ENCODE results near the gene ATF6B. TPM values are rescaled to one million over a fixed set of nuclear protein-coding genes. Genes with fewer than 3 reads are reported as not detected.

ATF6B gene
- total RNA-seq, 4 donors from 2014 or later, result 41.5 to 63.5 (median 57.3) TPM

Small RNA genes lying within 50 kb of the gene (microRNA-seq; reads per million reads assigned to microRNA genes)
- gene MIR6721, result 2.2 reads per million

Small RNA genes lying within 50 kb of the gene (small RNA-seq; reads per million reads assigned to genes)
- 0.28 reads per million for gene RNA5SP206

Other genes with a start within 250 kb of the ATF6B start
- gene SLC44A4, start 249.2 kb downstream of the ATF6B start, total RNA-seq, result 10 to 100 TPM in 2 of 4 donors, 1 to 10 TPM in 2; 1.6 to 16.2 (median 7.7) TPM
- gene EHMT2, start 230.5 kb downstream of the ATF6B start, total RNA-seq, result 10 to 100 TPM; 26.9 to 47.7 (median 38.7) TPM
- 1 to 10 TPM in 3 of 4 donors, under 1 TPM in 1; 0.94 to 2.9 (median 1.5) TPM for gene ZBTB12, start 226.2 kb downstream of the ATF6B start, total RNA-seq
- gene C2, start 200.5 kb downstream of the ATF6B start, total RNA-seq, result 1 to 10 TPM; 2.5 to 6.2 (median 4.4) TPM
- gene CFB, start 182.2 kb downstream of the ATF6B start, total RNA-seq, result 10 to 100 TPM; 10.5 to 36.7 (median 16.4) TPM
- gene NELFE, start 169.3 kb downstream of the ATF6B start, total RNA-seq, result 100 to 1,000 TPM in 3 of 4 donors, 10 to 100 TPM in 1; 83.2 to 114 (median 106) TPM
- 10 to 100 TPM; 35.1 to 47.1 (median 39.4) TPM for gene SKIC2, start 169.1 kb downstream of the ATF6B start, total RNA-seq
- 10 to 100 TPM; 21.3 to 36.4 (median 33.9) TPM for gene DXO, start 156.1 kb downstream of the ATF6B start, total RNA-seq
- 100 to 1,000 TPM; 181 to 401 (median 227) TPM for gene C4A, start 146.2 kb downstream of the ATF6B start, total RNA-seq
- 100 to 1,000 TPM; 233 to 370 (median 285) TPM for gene C4B, start 113.5 kb downstream of the ATF6B start, total RNA-seq
- 1 to 10 TPM in 1 of 4 donors, under 1 TPM in 2, not detected in 1; 0.24 to 1.7 (median 0.33) TPM for gene CYP21A2, start 89.8 kb downstream of the ATF6B start, total RNA-seq
- 100 to 1,000 TPM in 2 of 4 donors, 10 to 100 TPM in 2; 42.2 to 112 (median 80.9) TPM for gene TNXB, start 18.9 kb downstream of the ATF6B start, total RNA-seq
- gene FKBPL, start 2.0 kb upstream of the ATF6B start, total RNA-seq, result 10 to 100 TPM in 1 of 4 donors, 1 to 10 TPM in 3; 3.6 to 11.8 (median 6.8) TPM
- under 1 TPM in 3 of 4 donors, not detected in 1; 0.49 to 0.81 (median 0.67) TPM for gene PRRT1, start 23.7 kb upstream of the ATF6B start, total RNA-seq
- 10 to 100 TPM; 13.0 to 26.1 (median 24.1) TPM for gene PPT2, start 25.9 kb upstream of the ATF6B start, total RNA-seq
- 1 to 10 TPM; 2.3 to 9.8 (median 6.5) TPM for gene EGFL8, start 36.3 kb upstream of the ATF6B start, total RNA-seq
- gene AGPAT1, start 47.8 kb upstream of the ATF6B start, total RNA-seq, result 10 to 100 TPM; 48.6 to 69.2 (median 54.8) TPM
- gene RNF5, start 50.2 kb upstream of the ATF6B start, total RNA-seq, result 100 to 1,000 TPM in 3 of 4 donors, 10 to 100 TPM in 1; 64.0 to 114 (median 107) TPM
- 10 to 100 TPM; 10.3 to 70.6 (median 36.8) TPM for gene AGER, start 56.0 kb upstream of the ATF6B start, total RNA-seq
- gene PBX2, start 62.0 kb upstream of the ATF6B start, total RNA-seq, result 10 to 100 TPM; 66.0 to 93.4 (median 74.2) TPM
- gene GPSM3, start 64.4 kb upstream of the ATF6B start, total RNA-seq, result 1 to 10 TPM; 4.2 to 6.5 (median 5.5) TPM
- 10 to 100 TPM; 11.0 to 37.9 (median 17.5) TPM for gene NOTCH4, start 95.8 kb upstream of the ATF6B start, total RNA-seq
- not detected for gene TSBP1, start 243.7 kb upstream of the ATF6B start, total RNA-seq